ENCODE data around the gene SLITRK3. TPM values are rescaled to one million over a fixed set of nuclear protein-coding genes. Genes with fewer than 3 reads are reported as not detected.

The SLITRK3 gene
- total and polyA plus RNA-seq, 11 donors = not detected

- Histone ChIP-seq H3K36me3 (no peaks in the 10 kb centered on the region), H3K27me3 (peaks cover 2 to 60% (median 25%) of the 10 kb centered on the region in 9 donors), H3K9me3 (no peaks in the 10 kb centered on the region), H3K4me1 (peaks cover 0 to 5% (median 0%) of the 10 kb centered on the region in 12 donors), H3K27ac (no peak overlapping the region), H3K4me3 (no peak overlapping the region)
- ATAC-seq = no peak
- TF ChIP-seq CTCF (IDR thresholded peaks at IDR 0.05) = no peak
- no peak for DNase-seq
- WGBS, 4 donors = 81 to 85% (median 83%) methylated on average over 5 of the region's 5 CpGs
- intact Hi-C loops (cut with DNase I) = no loop called here
Measured at GRCh38 chr3:165202995-165203394, 6.8 kb upstream of the SLITRK3 start.

GRCh38 chr3:165201964-165202363, 5.8 kb upstream of the SLITRK3 start:
- no peak for DNase-seq
- Histone ChIP-seq H3K9me3 (no peaks in the 10 kb centered on the region), H3K36me3 (no peaks in the 10 kb centered on the region), H3K4me1 (peaks cover 0 to 7% (median 2%) of the 10 kb centered on the region in 12 donors), H3K27ac (no peak overlapping the region), H3K4me3 (no peak overlapping the region), H3K27me3 (peaks cover 10 to 70% (median 36%) of the 10 kb centered on the region in 9 donors)
- WGBS, 4 donors = 86 to 90% (median 87%) methylated on average over 2 of the region's 2 CpGs
- intact Hi-C loops (cut with DNase I) = no loop called here
- ATAC-seq = no peak
- TF ChIP-seq POLR2A (IDR thresholded peaks at IDR 0.05) (no peak), CTCF (IDR thresholded peaks at IDR 0.05) (no peak)

GRCh38 chr3:165197481-165197800, 1.3 kb upstream of the SLITRK3 start:
- 15 to 30% (median 22%) methylated on average over 3 of the region's 3 CpGs for WGBS, 4 donors
- no peak for ATAC-seq

More at GRCh38 chr3:165197481-165197800, 1.3 kb upstream of the SLITRK3 start:
- Histone ChIP-seq H3K9me3 (no peaks in the 10 kb centered on the region), H3K36me3 (no peaks in the 10 kb centered on the region), H3K27me3 (peaks cover 24 to 99% (median 59%) of the 10 kb centered on the region in 9 donors), H3K4me3 (no peak overlapping the region), H3K4me1 (peaks cover 0 to 40% (median 16%) of the 10 kb centered on the region in 12 donors), H3K27ac (no peak overlapping the region)
- intact Hi-C loops (cut with DNase I) = no loop called here
- DNase-seq = no peak
- TF ChIP-seq POLR2A (IDR thresholded peaks at IDR 0.05) (no peak), CTCF (IDR thresholded peaks at IDR 0.05) (no peak)
